Daoy (cell line): ENCODE data around the gene FOXO1. TPM values are rescaled to one million over a fixed set of nuclear protein-coding genes. Genes with fewer than 3 reads are reported as not detected.

Source experiments
- DNase-seq: peaks from one replicate; pipeline ENCODE4 v3.0.0-alpha.2; 2015; ENCODE audit warnings: low read depth
- total RNA-seq: library from RNA; depleted of rRNA; stranded (reverse); fragments of >200 nt; shearing (Covaris generic); gene quantifications from 2 replicates; pipeline ENCODE4 v1.2.3, GENCODE V29; 2014

Gene FOXO1
- total RNA-seq, 1 experiment from 2014 or later, result 5.0 TPM

DNA sequence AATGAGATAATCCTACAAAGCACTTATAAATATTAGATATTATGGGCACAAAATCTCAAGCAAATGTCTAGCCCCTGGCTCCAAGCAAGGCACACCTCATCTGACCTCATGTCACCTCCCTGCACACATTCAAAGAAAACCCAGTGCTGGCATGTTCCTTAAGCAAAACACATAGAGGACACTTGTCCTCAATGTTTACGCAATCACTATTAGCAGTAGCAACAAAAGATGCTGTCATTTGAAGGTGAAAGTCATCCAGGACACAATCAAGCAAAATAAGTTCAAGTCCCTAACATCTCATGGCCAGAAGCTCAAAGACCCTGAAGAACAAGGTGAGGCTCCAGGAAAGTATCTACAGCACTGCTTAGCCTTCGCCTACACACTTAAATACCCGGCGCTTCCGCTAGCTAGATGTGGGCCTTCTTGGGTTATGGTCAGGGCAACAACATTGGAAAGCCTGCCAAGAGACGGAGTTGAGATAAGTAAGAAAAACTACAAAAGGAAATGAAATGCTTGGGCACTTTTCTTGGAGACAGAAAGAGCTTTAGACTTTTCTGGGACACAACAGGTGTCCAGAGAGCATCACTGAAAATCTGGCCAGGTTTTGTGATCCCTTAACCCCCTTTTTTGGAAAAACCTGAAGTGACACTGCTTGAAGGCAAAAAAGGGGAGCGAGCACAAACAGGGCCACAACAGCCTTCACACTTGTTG is 85.7 kb downstream of the FOXO1 start:
- no peak for DNase-seq

DNA sequence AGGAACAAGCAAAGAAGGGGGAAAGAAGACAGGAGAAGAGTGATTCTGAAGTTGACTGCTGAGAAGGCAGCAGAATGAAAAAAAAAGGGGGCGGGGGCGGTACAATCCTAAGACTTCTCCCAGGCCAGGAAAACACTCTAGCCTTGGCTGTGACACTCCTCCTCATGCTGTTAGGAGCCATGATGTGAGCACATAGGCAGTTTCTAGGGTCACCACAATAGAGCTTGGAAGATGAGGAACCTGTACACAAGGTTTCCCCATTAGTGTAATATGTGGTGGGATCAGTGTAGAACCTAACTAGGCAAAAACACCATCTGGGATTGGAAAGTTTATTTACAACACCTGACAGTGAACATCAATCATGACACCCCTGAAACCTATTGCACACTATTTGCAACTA is 86.9 kb downstream of the FOXO1 start:
- DNase-seq, result no peak

DNA sequence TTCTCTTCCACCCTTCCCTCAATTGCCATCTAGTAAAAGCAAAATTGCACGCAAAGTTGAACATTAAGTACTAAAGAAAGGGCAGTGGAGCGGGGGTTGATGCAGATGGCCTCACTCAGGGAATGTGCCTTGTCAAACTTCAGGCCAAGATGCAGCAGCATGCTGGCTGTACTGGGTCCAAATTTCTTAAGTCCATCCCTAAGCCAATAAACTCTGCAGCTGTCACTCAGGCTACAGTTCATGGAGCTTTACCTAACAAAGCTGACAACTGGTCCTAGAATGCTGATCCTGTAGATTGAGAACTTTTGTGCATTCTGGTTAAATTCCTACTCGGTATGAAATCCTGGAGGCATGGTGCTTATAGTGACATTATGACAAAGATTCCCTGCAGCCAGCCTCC is 88.4 kb downstream of the FOXO1 start:
- DNase-seq, result no peak

DNA sequence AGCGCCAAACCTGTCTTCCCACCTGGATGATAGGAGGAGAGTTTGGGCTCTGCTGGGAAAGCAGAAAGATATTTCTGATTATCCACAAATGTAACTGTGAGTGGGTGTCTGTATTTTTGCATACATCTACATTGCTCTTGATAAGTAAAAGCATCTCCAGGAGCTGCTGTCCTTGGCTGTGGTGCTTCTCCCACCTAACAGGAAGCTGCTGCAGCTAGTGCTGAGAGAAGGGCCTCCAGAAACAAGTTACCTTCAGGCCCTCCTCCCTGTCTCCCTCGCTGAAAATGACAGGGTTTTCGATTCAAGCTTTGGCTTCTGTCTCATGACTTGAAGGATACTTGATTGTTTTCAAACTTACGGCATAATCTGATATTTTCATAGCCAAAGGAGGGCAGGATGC is 90.1 kb downstream of the FOXO1 start:
- DNase-seq, result no peak

DNA sequence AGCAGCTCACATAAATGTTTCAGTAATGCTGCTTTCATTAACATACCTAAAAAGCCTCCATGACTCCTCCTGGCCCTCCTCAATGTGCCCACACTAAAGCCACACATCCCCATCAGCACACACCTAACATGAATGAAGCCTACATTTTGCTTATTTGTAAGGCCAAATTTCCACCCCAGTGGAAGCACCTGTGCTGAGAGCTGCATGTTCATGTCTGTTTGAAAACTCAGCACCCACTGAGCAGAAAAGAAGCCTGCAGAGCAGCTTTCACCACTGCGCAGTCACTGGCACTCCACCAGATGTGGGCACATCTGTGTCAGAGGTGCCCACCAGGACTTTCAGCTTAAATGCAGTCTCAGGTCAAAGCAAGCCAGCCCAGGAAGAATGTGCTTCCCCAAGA is 93.5 kb downstream of the FOXO1 start:
- DNase-seq, result no peak

DNA sequence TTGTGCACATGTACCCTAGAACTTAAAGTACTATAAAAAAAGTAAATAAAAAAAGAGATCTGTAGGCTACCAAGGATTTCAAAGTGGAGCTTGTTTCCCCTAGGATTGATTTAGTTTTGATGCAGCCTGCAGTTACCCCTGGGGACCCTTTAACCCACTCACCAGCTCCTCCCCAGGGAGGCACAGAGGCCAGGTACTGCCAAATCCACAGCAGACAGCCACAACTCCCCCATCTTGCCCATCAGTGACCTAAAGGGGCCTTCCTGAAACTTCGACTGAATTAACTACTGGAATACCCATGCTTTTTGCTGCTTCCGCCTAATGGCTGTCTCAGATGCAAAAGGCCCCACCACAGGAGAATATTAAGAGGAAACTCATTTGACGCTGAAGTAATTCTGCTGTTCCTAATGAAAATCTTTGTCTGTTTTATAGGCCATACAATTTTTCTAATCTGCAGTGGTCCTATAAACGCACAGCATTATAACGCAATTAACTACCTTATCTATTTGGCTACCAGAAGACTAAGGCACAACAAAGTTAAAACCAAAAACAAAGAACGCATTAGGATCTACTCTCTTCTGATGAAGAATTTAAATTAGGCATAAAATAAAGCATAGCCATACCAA is 95.0 kb downstream of the FOXO1 start:
- no peak for DNase-seq

DNA sequence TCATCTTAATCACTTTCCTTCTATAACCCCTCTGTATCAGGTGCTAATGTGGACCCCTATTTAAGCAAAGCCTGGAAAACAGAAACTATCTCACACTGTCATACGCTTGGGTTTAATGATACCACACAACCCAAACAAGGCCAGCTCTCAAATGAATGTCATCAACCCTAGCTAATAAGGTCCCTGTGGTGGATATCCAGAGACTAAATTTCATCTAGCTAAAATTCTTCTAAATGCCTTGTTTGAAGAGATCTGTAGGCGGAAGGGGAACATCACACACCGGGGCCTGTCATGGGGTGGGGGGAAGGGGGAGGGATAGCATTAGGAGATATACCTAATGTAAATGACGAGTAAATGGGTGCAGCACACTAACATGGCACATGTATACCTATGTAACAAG is 95.5 kb downstream of the FOXO1 start:
- DNase-seq, result no peak

DNA sequence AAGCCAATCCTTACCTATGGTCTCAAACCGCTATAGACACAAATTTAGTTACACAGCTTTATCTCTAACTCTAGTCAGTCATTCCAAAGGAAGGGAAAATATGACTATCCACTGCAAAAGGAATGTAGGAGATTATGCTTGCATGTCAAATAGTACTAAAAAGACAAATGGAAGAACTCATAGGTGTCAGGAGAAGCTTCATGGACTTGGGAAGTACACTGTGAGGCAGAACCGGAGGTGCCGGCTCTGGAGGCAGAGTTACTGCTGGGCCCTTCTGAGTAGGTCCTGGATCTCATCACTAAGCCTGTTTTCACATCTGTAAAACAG is 97.5 kb downstream of the FOXO1 start:
- no peak for DNase-seq

DNA sequence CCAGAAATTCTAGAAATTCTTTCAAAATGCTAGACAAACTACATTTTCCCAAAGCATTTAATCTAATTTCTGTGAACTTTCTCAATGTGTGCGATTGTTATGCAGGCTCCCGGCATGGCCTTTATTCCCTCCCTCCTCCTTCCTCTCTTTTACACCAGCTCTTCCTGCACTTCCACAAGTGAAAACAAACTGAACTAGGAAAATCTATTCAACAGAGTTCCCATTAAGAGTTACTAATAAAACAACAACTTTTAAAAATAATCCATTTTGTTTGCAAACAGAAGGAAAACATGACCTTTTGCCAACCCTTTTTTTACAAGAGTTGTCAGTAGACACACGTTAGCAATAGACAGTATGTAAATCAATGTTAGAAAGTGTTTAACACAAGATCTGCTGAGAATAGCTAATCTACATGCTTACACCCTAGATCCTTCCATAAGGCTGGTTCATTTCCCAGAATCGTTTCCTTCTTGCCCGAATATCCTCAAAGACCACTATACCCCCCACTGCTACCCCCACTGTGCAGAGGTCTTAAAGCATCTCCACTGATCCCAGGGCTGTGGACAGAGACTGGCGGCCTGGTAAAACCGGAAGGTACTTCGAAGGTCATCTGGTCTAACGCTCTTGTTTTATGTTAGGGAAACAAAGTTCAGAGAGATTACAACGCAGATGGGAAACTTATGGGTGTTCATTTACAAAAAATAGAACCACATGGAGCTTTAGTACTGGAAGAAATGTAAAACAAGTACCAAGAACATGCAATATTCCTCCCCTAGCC is 98.0 kb downstream of the FOXO1 start:
- DNase-seq, result no peak

DNA sequence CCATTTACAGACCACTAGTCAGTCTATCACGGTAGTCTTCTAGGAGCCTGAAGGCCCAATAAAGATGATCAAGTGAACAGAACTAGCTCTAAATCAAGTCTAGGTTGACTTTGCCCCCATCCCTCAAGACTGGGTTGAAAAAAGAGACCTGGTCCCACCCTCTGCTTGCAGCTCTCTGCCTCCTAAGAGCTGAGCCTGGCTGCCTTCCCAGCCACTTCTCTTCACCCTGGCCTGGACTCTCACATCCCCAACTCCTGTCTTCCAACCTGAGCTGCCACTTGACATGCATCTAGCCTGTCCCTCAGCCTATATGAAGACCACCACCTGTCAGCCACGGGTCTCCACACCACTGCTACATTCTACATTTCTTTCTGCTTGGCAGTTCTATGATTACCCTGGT is 99.6 kb downstream of the FOXO1 start:
- no peak for DNase-seq

DNA sequence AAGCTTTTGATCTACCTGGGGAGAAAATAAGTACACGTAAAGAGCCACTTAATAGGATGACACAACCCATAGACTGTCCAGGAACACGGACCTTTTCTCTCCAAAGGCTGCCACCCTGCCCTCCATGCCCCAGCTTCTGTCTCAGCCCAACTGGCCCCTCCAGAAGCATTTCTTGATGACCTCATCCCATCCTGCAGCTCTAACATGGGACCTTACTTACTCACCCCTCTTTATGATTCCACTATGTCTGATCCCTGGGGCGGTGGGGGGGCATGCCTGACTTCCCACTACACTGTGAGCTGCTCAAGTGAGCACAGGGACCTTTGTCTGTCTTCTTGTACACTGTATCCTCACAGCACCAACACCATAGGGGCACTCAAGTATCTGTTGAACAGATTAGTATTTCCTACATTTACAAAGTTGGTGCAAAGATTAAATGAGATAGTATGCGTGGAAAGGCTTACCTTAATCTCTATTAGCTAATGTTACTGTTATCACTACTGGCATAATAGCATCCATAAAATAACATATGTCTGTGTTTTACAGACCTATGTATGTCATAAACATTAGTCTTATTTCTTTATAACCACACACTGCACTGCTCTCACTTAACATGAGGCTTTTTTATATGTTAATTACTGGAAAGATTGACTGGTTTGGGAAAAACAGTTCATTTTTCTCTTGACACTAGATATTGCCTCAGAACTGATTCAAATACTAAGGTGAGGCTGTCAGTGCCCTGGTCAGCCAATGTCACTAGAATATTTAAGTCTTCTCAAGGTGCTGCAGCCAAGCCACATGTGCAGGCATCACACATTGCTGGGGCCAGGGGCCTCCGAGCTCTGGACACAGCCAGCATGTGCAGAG is 100.9 kb downstream of the FOXO1 start:
- DNase-seq, result peak; percentile 73

DNA sequence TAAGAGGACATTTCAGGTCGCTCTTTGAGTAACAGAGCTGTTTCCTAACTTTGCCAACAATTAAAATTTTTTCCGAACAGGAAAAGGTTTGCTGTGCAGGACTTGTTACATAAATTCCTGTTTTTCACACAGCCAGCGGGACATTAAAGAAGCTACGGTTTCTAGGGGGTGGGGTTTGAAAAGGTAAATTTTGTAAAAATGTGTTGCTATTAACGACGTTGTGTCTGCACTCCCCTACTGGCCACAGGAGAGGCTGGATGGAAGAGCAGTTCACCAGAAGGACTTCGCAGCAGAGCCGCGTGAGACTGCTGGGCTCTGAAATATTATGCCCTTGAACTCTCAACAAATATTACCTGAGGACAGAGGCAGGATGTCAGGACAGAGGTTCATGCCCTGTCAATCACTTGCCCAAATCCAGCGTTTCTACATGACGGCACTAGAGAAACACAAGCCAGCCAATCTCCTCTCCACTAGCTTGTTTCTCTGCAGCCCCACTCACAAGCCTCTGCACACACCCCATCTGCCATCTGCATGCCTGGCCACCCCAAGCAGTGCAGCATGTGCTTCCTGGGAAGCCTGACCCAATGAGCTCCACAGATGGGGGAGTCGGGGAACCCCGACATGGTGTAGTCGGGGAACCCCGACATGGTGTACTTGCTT is 102.0 kb downstream of the FOXO1 start:
- DNase-seq, result no peak

DNA sequence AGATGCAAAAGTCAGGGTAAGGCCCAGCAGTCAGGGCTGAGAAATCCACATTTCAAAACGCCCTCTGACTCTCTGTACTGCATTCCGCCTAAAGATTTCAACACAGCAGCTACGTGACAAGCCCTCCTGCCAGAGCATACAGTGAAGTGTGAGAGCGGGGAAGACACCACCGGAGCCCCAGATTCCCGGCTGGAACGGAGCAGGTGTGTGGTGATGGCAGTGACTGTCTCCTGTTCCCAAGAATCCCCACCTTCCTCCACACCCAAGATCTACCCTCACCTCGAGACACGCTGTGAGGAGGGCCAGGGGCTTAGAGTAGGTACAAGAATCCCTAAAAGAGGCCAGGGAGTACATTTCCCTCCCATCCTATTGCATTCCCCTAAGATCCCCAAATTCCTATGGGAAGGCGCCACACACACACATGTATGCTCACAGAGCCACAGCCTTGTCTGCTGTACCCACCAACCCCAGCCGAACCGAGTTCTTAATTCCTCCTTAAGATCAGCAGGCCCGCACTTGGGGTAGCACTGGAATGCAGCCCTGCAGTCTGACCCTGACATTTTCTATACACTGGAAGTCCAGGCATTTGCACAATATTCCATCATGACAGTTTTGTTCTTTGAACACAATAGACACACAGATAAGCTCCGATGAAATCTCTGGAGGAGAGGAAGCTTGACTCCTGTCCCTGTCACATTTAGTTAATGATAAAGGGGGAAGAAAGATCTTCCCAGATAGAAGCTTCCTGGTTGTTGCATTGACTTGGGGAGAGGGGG is 102.9 kb downstream of the FOXO1 start:
- no peak for DNase-seq

DNA sequence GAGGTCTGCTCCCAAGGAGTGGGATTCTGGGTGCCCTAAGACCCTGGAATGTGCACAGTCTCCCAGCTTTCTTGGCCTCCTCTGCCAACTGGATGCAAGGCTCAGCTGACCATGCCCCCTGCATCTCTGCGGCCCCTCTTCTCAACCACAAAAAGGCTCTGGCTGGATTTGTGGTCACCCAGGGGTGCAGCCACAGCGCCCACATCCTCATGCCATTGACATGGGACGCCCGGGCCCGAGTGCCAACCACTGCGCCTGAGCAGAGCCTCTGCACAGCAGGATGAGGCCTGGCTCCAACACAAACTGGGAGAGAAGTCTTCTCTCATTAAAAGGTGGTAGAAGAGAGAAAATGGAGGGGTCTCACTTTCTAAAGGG is 103.5 kb downstream of the FOXO1 start:
- peak; percentile 84 for DNase-seq

DNA sequence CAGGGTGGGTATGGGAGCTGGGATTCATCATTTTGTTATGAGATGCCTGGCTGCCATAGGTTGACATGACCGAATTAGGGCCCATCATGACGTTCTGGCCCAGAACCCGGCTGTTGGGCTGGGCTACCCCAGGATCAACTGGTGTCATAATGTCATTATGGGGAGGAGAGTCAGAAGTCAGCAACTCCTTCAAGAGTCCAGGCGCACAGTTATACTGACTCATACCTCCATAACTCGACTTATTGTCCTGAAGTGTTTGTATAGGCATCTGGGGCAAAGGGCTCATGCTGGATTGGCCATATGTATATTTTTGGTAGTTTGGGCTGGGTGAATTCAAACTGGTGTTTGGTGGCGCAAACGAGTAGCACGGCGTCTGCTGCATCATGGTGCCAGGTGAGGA is 106.5 kb downstream of the FOXO1 start:
- DNase-seq, result no peak

DNA sequence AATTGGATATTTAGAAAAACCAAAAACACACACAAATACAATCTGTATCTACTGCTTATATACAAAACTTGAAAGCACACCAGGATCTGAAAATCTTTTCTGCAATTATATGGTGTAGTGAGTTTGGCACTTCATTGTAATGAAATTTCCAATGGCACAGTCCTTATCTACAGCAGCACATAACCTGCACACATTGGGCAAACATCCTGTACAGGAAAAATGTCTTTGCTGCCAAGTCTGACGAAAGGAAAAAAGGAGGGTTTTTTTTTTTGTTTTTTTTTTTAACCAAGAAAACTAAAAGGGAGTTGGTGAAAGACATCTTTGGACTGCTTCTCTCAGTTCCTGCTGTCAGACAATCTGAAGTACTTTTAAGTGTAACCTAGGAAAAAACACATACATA is 107.8 kb downstream of the FOXO1 start:
- no peak for DNase-seq

DNA sequence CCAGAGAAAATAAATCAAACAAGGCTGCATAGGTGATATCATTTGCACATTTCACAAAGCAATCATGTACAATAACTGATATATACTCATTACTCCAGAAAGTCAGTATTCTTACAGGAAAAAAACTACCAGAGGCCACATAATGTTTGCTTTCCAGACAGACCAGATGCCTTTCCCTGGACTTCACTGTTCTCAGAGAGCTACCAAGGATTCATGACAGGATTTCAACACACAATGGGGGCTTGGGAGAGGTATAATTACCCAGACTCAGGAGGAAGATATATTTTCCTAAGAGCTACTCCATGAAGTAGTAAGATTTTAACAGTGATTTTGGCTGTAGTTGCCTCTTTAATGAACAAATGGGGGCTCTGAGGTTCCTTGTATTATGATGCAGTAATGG is 110.0 kb downstream of the FOXO1 start:
- DNase-seq, result no peak

DNA sequence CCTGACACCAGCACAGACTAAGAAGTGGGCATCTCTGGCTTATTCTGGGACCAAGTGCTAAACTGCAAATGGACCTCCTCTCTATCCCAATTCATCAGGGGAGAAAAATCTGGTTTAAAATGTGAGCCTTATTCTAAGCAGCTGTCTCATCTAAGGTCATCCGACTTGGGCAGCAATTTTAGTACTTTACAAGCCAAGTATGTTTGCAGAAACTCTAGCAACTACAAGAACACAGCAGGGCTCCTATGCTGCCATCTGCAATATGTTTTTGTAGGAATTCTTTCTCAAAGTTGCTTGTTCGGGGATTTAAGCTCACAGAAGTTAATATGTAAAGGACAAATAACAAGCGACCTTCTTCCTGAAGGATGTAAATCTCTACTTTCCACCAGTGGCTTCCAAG is 113.1 kb downstream of the FOXO1 start:
- DNase-seq, result no peak

DNA sequence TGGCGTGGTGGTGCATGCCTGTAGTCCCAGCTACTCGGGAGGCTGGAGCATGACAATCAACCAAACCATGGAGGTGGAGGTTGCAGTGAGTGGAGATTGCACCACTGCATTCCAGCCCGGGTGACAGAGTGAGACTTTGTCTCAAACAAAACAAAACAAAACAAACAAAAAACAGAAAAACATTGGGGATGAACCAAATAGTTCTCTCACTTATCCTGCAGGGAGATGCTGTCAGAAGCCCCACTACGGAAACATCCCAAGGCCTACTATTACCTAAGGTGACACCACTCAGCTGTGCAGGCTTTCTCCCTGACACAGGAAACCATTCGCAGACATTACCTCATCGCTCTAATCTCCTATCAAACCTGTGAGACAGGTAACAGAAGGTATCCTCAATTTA is 113.5 kb downstream of the FOXO1 start:
- DNase-seq, result no peak

DNA sequence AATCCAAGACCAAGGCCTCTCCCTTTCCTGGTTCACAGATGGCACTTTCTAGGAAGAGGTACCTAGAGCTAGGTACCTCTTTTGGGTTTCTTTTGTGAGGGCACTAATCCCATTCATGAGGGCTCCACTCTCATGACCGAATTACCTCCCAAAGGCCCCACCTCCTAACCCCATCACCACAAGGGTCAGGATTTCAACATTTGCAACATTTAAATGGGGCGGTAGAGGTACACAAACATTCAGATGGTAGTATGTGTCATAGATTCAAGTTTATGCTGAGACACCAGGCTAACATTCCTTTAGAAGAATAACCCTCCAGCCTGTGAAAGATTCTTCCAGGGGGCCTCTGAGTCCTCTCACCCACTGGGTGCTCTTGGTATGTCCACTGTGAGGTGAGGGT is 116.3 kb downstream of the FOXO1 start:
- DNase-seq, result no peak

DNA sequence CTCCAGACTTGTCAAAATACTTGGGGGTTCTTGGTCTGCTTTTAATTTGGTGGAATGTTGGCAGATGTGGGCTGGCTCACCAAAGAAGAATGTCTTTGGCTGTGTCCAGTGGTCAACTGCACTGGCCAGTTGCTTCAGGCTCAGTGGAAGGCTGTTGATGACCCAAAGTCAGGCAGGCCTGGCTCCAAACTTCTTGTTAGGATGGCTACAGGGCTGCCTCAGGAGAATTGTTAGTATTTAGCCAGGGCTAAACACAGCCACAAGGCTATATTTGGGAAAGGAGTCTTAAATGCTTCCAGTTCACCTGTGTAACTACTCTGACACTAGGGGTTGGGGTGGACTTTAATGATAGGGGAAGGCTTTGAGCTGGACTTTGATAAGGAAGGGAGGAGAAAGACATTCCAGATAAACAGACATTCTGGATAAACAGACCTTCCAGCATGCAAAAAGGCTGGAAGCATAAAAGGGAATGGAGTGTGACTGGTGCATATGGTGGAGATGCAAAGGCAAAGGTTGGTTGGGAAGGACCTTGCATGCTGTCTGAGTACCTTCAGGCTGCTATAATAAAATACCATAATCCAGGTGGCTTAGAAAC is 116.8 kb downstream of the FOXO1 start:
- no peak for DNase-seq
